Inflammatory macrophage (primary cell): Measurements from ENCODE around the gene PTX3.

Experiments used
- DNase-seq, 2 donors: peaks; one replicate each; pipeline ENCODE4 v3.0.0-alpha.2; 2020 to 2022

The PTX3 gene

DNA sequence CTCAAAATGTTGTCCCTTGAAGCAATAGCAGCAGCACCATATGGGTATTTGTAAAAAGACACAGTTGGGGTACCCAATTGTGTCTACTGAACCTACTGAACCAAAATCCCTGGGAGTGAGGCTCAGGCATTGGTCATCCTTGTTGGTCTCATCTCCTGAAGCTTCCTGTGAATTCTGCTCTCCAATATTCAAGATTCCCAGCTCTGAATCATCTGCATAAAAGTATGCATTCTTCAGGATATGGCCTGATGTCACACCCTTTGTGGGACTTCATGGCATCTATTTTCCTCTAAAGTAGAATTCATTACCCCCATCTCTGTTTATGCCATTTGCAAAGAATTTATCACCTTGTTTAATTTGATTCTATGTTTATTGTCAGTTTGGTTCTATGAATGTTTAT is 13.3 kb upstream of the PTX3 start:
- DNase-seq: no peak

DNA sequence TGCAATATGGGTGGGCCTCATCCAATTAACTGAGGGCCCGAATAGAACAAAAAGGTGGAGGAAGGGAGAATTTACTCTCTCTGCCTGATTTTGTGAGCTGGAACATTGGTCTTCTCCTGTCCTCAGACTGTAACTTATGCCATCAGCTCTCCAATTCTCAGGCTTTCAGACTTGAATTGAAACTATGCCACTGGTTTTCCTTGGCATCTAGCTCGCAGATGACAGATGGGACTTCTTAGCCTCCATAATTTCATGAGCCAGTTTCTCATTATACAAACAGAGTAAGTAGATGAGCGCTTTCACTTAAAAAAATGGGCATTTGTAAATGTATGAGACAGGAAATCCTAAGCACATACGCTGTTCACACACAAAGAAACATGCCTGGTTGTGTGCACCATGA is 8.7 kb upstream of the PTX3 start:
- no peak for DNase-seq

GRCh38 chr3:157428853-157429252 is 7.8 kb upstream of the PTX3 start:
- DNase-seq: peak in 1 of 2 donors; percentile 39

- DNase-seq: peak; percentile 87 to 90
Observed at GRCh38 chr3:157429708-157430107, 6.9 kb upstream of the PTX3 start.

- DNase-seq: no peak
Observed at GRCh38 chr3:157438194-157438730, 1.6 kb downstream of the PTX3 start.

DNA sequence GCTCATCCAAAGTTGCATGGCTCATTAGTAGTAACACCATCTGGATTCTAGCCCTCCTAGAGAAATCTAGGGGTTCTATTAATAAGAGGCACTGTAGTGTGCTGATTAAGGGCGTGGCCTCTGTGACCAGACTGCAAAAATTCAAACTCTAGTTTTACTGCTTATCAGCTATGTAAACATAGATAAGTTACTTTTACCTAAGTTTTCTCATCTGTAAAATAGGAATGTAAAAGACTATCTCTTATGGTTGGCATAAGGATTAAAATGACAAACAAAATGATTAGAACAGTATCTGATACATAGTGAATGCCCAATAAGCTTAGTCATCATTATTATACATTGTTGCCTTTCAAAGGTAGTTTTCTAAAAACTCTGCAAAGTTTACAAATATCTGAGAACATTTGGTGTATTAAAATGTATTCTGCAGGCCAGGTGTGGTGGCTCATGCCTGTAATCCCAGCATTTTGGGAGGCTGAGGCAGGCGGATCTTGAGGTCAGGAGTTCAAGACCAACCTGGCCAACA is 4.5 kb downstream of the PTX3 start:
- no peak for DNase-seq

GRCh38 chr3:157442729-157443128 is 6.1 kb downstream of the PTX3 start:
- DNase-seq: peak in 1 of 2 donors; percentile 14

DNA sequence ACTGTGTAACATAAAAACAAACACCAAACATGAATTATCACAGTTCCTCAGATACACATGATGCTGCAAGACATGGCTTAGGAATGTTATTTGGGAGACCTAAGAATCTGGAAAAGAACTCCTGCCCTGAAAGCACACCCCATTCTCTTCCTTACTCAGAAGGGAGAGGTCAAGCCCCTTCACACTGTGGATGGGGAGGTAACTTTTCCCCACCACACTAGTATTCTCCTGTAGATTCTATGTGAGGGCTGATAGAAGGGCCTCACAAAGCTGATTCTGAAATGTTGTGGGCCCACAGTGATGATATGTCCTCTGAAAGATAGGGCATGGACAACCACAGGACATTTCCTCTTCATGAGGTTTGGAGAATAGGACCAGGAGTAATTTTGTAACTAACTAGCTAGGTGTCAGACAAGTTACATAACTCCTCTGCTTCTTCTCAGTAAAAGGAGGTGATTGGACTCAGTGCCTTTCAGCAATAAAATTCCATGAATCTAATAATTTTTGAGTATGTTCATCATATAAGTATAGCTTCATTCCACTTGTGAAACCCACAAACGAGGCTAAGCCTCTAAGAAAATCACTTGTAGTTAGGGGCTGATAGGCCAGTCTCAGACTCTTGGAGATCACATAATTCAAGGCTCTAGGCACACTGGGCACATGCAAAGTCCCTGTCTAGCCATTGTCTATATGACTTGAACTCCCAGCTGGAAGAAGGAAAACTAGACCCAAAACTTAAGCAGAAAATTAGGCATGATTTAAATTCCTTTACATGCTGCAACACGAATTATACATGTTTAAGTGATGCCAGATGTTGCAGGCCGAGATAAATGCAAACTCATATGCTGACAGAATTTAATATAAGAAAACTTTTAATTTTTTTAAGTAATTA is 7.5 kb downstream of the PTX3 start:
- no peak for DNase-seq

- DNase-seq: no peak
Observed at GRCh38 chr3:157444797-157445184, 8.1 kb downstream of the PTX3 start.

- peak; percentile 71 to 99 for DNase-seq
Observed at GRCh38 chr3:157445857-157446256, 9.2 kb downstream of the PTX3 start.

GRCh38 chr3:157447026-157447694 is 10.5 kb downstream of the PTX3 start:
- DNase-seq: peak; percentile 51 to 55

- DNase-seq: peak; percentile 64 to 76
Observed at GRCh38 chr3:157452097-157452496, 15.4 kb downstream of the PTX3 start.

GRCh38 chr3:157453824-157454223 is 17.2 kb downstream of the PTX3 start:
- DNase-seq: no peak

- no peak for DNase-seq
Observed at GRCh38 chr3:157459706-157460105, 23.1 kb downstream of the PTX3 start.

DNA sequence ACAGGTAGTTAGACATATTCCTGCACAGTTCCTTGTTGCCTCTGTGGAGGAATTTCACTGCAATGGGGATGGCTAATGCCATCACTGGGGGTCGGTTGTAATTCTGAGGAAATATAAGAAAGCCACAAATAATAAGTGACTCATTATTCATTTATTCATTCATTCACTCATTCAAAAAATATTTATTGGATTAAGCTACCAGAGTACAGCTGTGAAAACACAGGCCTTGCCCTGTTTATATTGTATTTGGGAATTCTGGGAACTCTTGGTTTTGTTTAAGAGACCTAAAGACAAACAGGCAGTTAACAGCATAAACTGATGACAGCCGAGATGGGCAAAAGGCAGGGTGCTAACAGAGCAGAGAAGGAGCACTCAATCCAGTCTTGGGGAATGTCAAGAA is 23.6 kb downstream of the PTX3 start:
- DNase-seq: no peak

DNA sequence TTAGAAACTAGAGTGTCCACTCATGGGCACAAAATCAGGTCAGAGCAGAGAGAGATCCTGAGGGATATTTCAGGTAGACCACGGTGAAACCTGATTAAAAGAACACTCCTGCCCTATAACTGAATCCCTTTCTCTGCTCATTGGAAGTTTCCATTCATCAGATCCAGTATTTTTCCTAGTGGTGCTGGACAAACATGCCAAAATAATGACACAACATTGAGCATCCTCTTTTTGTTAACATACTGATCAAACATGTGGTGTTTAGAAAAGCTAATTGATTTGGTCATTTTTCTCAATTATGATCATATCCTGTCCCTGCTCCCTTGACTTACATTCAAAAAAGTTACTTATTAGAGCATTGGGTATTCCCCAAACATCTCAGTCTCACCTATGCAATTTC is 27.2 kb downstream of the PTX3 start:
- DNase-seq: no peak

DNA sequence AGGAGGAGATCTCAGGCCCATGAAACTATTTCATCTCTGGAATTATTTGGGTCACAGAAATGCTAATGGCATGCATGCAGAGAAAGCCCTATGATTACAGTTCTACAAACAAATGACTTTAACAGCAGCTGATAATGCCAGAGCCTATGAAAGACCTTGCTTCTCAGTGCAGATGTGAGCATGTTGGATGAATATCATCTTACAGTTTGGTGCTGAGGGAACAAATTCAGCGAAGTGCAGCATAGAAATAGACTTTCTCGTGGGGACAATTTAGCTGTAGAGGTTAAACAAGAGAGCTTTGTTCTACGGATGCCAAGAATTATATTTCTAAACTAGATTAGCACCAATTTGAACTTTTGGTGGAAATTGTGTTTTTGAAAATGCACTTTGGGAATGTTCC is 27.7 kb downstream of the PTX3 start:
- no peak for DNase-seq

DNA sequence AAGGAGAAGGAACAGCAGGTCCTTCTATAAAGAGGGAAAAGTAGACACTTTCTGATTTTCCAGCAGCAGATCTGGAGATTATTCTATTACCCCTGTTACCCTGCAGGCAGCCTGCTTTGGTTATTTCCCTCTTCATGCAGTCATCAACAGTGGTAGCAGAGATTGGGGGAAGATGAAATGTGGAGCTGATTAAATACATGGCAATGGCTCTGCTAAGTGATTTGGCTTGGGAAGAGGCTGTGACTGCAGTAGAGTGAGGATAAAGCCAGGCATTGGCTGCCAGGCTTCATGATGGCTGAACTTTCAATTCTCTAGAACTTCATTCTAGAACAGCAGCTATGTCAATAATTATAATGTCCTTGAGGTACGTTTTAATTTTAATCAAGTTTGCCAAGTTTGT is 29.1 kb downstream of the PTX3 start:
- DNase-seq: no peak

DNA sequence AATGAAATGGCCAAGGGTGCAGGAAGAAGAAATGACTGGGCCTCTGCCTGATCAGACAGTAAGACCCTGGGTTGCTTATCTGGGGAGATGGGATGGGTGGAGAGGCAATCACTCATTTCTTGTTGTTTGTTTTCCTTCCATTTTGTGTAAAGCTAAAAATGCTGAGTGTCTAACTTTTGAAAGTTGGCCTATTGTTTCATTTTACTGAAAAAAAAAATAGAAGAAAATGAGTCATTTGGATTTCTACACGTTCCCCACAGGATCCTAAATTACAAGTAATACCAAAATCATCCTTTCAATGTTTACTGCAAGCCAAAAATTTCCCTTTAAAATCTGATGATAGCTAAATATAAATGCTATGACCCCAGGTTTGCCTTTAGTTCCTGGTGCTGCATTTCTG is 30.6 kb downstream of the PTX3 start:
- no peak for DNase-seq

DNA sequence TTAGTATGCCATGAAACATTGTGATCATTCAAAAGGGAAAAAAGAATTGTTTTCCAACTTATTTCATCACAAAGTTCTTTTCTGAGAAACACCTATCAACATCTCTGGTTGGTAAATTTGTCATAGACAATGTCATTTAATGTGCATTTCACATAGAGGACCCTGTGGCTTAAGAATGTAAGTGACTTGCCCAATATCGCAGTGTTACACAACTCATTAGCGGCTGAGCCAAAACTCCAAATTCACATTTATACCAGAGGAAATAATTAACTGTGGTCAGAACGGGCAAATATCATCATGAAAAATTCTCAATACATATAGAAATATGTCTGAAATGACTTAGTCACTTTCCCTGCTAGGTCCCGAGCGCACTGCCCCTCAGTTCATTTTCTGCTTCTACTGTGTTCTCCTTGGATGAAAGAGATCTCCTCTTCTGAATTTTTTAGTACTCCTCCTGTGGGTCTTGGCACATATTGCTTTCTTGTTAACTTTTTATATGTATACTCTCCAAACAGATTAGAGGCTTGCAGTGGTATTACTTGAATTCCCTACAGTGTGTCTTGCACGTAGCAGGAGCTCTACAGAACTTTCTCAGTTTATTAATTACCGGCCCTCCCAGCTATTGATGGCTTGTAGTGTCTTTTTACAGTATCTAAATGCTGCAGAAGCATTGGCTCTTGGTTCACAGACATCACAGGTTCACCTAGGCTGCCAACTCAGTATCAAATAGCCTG is 33.1 kb downstream of the PTX3 start:
- DNase-seq: peak; percentile 51 to 75

DNA sequence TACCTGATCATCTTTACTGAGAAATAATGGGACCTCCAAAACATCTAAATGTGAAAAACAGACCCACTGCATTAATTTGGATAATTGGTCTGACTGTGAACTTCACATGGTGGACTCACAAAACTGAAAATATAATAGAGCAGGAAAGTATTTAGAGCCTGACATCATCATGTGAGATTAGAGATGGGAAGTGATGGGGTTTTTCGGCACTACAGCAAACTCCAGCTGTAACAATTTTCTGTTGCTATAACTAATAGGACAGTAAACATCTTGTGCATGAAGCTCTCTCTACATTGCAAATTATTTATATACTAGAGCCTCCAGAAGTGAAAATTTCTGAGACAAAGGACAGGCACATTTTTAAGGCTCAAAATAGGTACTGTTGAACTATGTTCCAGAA is 34.4 kb downstream of the PTX3 start:
- DNase-seq: no peak

- no peak for DNase-seq
Observed at GRCh38 chr3:157472648-157473047, 36.0 kb downstream of the PTX3 start.

GRCh38 chr3:157475921-157476414 is 39.3 kb downstream of the PTX3 start:
- no peak for DNase-seq
